HG03103 (cell line): ENCODE data around the gene SLCO4A1.
"Not testable (repeated sequence)": the region's sequence is repeated elsewhere in the genome, so short reads cannot be mapped to it uniquely, and the experiment has no call there.

Experiments used
- ATAC-seq: cut with Tn5 transposase; IDR thresholded peaks from one replicate; pipeline ENCODE4 v1.9.1; 2021; ENCODE audit warnings: low read depth; ENCODE audit not compliant: unreplicated experiment

The SLCO4A1 gene

DNA sequence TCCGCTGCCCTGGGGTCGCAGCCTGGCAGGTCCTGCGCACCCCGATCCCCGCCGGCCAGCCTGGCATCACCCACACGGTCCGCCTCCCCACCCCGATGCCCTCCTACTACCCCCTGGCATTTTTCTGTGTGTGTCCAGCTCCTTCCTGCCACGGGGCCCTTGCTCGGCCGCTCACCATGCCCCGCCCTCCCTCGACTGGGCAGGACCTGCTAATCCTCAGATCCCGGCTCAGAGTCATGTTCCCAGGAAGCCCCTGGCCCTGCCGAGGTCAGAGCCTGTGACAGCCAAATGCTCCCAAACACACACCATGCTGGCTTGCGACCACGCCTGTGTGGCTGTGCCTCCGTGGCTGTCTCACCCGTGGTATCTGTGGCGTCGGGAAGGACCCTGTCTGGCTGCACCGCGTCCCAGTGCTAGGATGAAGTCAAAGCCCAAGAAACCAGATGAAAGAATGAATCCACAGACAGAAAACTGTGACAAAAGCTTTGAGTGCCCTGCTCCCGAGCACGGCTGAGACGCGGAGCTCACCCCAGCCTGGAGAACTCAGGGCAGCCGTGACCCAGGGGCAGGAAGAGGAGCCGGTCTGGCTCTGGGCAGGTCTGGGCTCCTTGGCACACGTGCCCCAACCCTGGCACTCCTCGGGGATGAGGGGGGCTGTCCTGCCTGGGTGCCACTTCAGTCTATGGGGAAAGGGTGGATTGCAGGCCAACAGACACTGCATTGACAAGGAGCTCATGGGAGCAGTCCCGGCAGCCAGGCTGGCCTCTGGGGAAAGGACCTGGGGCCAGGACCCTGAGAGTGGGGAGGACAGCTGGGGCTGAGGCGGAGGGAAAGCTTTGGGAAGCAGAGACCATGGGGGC is 20.8 kb upstream of the SLCO4A1 start:
- ATAC-seq = no peak

DNA sequence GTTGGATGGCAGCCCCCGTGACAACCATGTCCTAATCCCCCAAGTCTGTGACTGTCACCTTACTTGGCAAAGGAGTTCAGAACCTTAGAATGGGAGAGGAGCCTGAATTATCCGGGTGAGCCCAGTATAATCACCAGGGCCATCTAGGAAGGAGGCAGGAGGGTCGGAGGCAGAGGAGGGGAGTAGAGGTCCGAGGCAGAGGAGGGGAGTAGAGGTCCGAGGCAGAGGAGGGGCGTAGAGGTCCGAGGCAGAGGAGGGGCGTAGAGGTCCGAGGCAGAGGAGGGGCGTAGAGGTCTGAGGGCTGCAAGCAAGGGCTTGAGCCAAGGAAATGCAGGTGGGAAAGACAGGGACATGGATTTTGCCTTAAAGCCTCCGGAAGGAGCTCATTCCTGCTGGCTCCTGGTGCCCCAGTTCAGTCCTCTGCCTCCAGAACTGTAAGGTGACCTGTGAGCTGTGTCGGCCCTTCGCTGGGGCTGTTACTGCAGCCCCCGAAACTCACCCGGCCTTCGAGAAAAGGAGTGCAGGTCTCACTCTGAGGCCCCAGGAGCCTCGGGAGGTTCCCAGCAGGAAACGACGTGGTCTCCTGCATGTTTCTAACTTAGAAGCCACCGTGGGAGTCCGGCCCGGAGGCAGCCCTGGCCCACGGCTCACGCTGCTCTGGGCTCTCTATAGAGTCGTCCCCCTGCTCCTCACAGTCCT is 20.0 kb upstream of the SLCO4A1 start:
- ATAC-seq = no peak

- no peak for ATAC-seq
Observed at GRCh38 chr20:62622877-62623487, 19.3 kb upstream of the SLCO4A1 start.

DNA sequence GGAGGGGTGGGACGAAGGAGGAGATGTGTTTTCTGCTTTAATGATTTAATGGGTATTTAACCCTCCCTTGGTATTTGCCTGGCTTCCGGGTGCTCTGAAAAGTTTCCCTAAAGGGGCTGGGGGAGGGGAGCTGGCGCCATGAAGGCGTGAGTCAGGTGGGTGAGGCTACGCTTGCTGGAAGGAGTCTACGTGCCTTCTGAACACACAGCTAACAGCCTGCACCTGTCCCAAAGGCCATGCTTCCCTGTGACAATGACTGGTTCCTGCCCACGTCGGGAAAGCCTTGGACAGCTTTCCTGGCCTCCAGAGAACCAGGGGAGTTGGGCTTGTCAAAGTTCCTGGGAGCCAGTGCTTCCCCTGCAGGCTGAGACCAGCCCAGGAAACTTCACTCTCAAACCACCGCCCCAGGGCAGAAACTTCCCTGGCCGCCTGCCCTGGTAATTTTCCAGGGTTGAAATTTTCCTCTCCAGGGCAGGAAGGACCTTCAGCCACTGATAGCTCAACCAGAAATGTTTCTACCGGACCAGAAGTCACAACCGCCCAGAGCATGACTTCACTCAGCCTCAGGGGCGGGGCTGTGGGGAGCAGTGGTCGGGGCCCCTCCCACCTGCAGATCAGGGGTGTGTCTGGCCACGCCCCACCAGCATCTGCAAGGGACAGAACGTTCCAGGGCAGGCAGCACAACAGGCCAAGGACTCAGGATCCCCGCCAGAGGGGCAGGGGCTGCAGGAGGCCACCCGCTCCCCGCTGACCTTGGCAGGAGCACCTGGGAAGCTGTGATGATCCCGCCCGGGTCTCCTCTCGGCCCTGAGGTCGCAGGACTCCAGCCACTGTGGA is 18.6 kb upstream of the SLCO4A1 start:
- ATAC-seq = peak; percentile 82

DNA sequence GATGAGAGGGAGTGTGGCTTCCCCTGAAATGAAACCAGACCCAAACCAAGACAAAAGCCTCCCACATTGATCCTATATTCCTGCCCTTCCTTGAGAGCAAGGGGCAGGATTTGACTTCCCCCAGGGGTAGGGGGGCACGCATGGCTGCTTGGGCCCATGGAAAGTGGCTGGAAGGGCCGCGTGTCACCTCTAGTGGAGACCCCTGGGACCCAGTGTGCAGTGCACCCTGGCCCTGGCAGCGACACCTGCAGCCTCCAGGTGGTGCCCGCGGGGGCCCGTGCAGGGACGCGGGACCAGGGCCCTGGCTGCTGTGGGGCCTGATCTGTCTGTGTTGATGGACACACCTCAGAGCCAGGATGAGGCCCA is 18.0 kb upstream of the SLCO4A1 start:
- peak; percentile 29 for ATAC-seq

DNA sequence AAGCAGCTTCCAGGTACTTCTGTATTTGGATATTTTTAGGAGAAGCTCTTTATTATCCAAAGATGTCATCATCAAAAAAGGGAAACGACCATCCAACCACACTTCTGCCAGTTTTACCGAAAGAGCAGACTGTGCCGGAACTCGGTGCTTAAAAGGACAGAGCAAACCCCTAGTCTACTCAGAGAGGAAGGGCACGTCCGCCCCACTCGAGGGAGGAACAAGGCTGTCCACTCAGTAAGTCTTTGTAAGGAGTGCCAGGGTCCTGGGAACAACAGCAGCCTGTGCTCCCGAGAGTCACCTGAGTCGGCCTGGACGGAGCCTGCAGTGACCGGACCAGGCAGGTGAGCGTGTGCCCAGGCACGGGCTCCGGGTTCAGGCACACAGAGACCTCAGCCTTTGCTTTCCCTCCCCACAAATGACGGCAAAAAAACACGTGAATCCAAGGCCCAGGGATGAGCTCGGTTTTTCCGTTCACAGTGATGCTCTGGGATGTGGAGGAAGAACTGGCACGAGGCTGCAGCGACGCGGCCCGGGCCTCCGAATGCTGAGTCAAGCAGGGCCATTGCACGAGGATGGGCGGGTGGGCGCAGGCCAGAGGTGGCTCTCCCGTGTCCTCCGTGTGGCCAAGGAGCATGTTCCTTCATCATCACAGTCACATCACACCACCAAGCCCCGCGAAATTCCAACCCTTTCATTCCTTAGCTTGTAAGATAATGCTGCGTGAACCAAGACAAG is 17.4 kb upstream of the SLCO4A1 start:
- ATAC-seq = no peak

GRCh38 chr20:62625516-62625915 is 16.8 kb upstream of the SLCO4A1 start:
- ATAC-seq = no peak

DNA sequence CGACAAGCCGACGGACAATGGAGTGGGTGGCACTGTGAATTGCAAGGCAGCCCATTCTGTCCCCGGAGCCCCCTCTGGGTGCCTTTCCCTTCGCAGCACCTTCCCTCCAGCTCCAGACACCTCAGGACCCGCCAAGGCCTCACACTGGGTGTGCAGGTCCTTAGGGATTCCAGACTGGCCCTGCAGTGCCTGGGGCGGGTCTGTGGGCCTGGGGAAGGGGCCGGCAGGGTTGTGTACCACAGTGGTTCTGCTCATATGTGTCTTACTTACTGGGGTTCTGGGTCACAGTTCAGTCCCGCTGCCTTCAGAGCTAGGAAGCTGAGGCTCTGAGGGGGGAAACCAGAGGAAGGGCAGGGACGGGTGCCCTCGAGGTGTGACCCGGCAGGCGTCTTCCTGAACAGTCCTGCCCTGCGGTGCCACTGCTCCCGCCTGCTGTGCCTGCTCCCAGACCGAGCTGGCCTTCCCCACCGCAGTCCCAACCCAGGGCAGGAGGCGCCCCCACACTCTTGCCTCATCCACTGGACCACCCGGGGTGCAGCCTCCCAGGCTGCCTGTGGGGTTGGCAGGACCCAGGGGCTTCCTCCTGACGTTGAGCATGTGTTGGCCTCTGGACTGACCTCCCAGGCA is 16.3 kb upstream of the SLCO4A1 start:
- ATAC-seq = no peak

DNA sequence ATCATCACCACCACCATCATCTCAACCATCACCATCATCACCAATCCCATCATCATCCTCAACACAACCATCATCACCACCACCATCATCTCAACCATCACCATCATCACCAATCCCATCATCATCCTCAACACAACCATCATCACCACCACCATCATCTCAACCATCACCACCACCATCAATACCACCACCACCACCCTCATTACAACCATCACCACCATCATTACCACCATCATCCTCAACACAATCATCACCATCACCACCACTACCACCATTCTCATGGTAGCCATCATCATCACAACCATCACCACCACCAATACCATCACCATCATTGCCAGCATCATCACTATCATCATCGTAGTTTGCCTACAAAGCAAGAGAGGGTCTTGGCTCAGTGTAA is 14.9 kb upstream of the SLCO4A1 start:
- not testable (repeated sequence) for ATAC-seq

GRCh38 chr20:62627901-62628612 is 14.2 kb upstream of the SLCO4A1 start:
- ATAC-seq = no peak

GRCh38 chr20:62628691-62629090 is 13.6 kb upstream of the SLCO4A1 start:
- ATAC-seq = no peak

- no peak for ATAC-seq
Observed at GRCh38 chr20:62629864-62630470, 12.3 kb upstream of the SLCO4A1 start.

- ATAC-seq = no peak
Observed at GRCh38 chr20:62631336-62632308, 10.7 kb upstream of the SLCO4A1 start.

- ATAC-seq = no peak
Observed at GRCh38 chr20:62632575-62633090, 9.7 kb upstream of the SLCO4A1 start.

- ATAC-seq = no peak
Observed at GRCh38 chr20:62633598-62634329, 8.5 kb upstream of the SLCO4A1 start.

DNA sequence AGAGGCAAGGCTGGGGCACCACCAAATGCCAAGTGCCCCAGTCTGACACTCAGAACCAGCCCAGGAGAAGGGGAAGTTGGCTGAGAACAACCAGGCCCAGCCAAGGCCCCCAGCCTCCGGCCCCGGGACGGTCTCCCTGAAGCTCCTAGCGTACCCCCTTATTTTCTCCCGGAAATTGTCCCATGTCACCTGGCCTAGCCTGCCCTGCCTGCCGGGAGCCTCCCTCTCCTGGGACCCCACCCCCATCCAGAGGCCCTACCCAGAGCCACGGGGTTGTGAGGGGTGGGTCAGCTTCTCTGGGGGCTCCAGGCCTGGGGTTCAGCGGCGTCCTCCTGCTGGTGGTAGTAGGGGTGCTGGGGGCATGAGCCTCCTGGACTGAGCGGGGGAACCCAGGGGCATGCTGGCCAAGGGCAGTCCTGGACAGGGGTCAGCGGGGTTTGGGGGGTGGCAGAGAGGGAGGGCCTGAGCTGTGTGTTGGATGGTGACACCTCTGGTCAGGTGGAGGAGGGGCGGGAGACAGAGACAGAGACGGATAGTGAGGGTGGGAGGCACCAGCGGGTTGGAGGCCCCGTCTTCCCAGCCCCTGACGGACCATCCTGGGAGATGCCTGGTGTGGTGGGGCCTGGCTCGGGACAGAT is 7.9 kb upstream of the SLCO4A1 start:
- ATAC-seq = no peak
